HG02763 (cell line): ENCODE data around the gene CSMD2.

Experiments
- ATAC-seq: cut with Tn5 transposase; IDR thresholded peaks from one replicate; pipeline ENCODE4 v1.9.1; 2021; ENCODE audit warnings: mild to moderate bottlenecking, moderate library complexity; ENCODE audit not compliant: unreplicated experiment

CSMD2 gene

GRCh38 chr1:34009340-34009985 lies 155.6 kb downstream of the CSMD2 start:
- no peak for ATAC-seq

- no peak for ATAC-seq
Observed at GRCh38 chr1:34007760-34008159, 157.3 kb downstream of the CSMD2 start.

GRCh38 chr1:34005309-34005708 lies 159.7 kb downstream of the CSMD2 start:
- ATAC-seq = no peak

GRCh38 chr1:34002810-34003209 lies 162.2 kb downstream of the CSMD2 start:
- no peak for ATAC-seq

- ATAC-seq = no peak
Observed at GRCh38 chr1:33997127-33998036, 167.6 kb downstream of the CSMD2 start.

- no peak for ATAC-seq
Observed at GRCh38 chr1:33996281-33996680, 168.7 kb downstream of the CSMD2 start.

- no peak for ATAC-seq
Observed at GRCh38 chr1:33993301-33993700, 171.7 kb downstream of the CSMD2 start.

- no peak for ATAC-seq
Observed at GRCh38 chr1:33990281-33990680, 174.7 kb downstream of the CSMD2 start.

GRCh38 chr1:33988161-33988560 lies 176.9 kb downstream of the CSMD2 start:
- no peak for ATAC-seq

- ATAC-seq = no peak
Observed at GRCh38 chr1:33986390-33987095, 178.5 kb downstream of the CSMD2 start.

GRCh38 chr1:33985656-33986055 lies 179.4 kb downstream of the CSMD2 start:
- no peak for ATAC-seq

- no peak for ATAC-seq
Observed at GRCh38 chr1:33984906-33985565, 180.0 kb downstream of the CSMD2 start.

GRCh38 chr1:33982419-33982818 lies 182.6 kb downstream of the CSMD2 start:
- ATAC-seq = no peak

GRCh38 chr1:33979341-33979740 lies 185.7 kb downstream of the CSMD2 start:
- ATAC-seq = no peak

GRCh38 chr1:33975961-33976360 lies 189.1 kb downstream of the CSMD2 start:
- ATAC-seq = no peak

- no peak for ATAC-seq
Observed at GRCh38 chr1:33973799-33974545, 191.1 kb downstream of the CSMD2 start.

GRCh38 chr1:33972676-33973395 lies 192.2 kb downstream of the CSMD2 start:
- no peak for ATAC-seq

GRCh38 chr1:33971913-33972312 lies 193.1 kb downstream of the CSMD2 start:
- no peak for ATAC-seq

- no peak for ATAC-seq
Observed at GRCh38 chr1:33971018-33971710, 193.9 kb downstream of the CSMD2 start.
